ENCODE data around the gene NUP42.
"Not testable (repeated sequence)": the region's sequence is repeated elsewhere in the genome, so short reads cannot be mapped to it uniquely, and the experiment has no call there.

The NUP42 gene, protein sequence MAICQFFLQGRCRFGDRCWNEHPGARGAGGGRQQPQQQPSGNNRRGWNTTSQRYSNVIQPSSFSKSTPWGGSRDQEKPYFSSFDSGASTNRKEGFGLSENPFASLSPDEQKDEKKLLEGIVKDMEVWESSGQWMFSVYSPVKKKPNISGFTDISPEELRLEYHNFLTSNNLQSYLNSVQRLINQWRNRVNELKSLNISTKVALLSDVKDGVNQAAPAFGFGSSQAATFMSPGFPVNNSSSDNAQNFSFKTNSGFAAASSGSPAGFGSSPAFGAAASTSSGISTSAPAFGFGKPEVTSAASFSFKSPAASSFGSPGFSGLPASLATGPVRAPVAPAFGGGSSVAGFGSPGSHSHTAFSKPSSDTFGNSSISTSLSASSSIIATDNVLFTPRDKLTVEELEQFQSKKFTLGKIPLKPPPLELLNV

GRCh38 chr7:23181684-23182553 lies at the start of gene NUP42:
Gene NUP42, plus strand, starts transcription at chr7:23182048. Its CDS starts 38 bp downstream, at chr7:23182086.
- peak; percentile 97 for DNase-seq (ENCODE audit: insufficient read length, low spot score)

GRCh38 chr7:23133797-23134196 lies 48.1 kb upstream of the NUP42 start:
- FAIRE-seq (no peak), DNase-seq (ENCODE audit: insufficient read length, low spot score) (no peak)

More at GRCh38 chr7:23181684-23182553, at the start of gene NUP42:
- FAIRE-seq, result peak; percentile 95

GRCh38 chr7:23135755-23136154 lies 46.1 kb upstream of the NUP42 start:
- FAIRE-seq, result no peak
- DNase-seq (ENCODE audit: insufficient read length, low spot score), result no peak

GRCh38 chr7:23136216-23136615 lies 45.6 kb upstream of the NUP42 start:
- no peak for FAIRE-seq
- DNase-seq (ENCODE audit: insufficient read length, low spot score), result no peak

DNA sequence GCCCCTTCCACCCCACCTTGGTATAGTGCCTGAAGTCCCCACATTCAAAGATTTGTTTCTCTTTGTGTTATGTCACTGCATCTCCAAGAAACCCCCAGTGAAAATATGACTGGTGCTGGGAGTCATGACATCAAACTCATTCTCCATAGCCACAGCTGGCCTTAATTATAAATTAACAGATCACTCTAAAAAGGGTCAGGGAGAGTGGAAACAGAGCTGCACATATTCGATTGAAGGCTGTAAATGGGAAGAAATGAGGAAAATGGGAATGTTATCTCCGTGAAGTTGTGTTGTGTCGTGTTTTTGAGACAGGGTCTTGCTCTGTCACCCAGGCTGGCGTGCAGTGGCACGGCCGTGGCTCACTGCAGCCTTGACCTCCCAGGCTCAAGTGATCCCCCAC lies 24.2 kb upstream of the NUP42 start:
- no peak for FAIRE-seq

GRCh38 chr7:23158546-23158945 lies 23.3 kb upstream of the NUP42 start:
- no peak for DNase-seq (ENCODE audit: insufficient read length, low spot score)
- no peak for FAIRE-seq

More for the DNA sequence above, 24.2 kb upstream of the NUP42 start:
- DNase-seq (ENCODE audit: insufficient read length, low spot score), result no peak

DNA sequence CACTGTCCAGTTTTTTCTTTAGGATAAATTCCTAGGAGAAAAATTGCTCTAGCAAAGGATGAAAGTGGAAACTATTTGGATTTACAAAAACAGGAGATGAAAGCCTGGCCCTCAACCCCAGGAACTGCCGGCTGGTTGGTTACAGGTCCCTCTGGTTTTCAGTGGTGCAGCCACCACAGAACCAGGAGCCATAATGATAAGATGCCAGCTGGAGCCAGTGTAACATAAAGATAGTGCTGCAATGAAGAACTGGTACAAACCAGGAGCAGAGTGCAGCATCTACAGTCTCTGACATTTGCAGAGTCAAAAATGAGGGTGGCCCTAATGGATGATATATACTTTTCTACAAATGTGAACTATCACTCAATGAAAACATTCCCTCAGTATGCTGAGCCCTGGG lies 20.4 kb upstream of the NUP42 start:
- no peak for FAIRE-seq
- no peak for DNase-seq (ENCODE audit: insufficient read length, low spot score)

- FAIRE-seq (no peak), DNase-seq (ENCODE audit: insufficient read length, low spot score) (no peak)
Observed at GRCh38 chr7:23164846-23165245, 17.0 kb upstream of the NUP42 start.

DNA sequence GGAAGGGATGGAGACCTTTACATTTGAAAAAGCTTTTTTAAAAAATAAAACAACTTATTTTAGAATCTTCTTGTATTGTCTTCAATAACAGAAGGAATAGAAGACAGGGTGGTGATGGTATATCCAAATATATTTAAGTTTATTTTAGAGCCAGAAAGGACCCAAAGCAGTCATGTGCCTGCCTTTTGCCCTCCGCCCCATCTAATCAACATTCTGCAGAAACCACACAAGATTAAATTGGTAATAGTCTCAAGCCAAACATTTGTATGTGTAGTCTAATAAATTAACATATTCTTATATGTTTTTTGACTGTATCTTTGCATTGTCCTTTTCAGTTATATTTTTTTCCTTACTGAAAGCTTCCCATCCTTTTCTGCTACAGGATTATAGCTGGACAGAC lies 16.5 kb upstream of the NUP42 start:
- no peak for DNase-seq (ENCODE audit: insufficient read length, low spot score)
- no peak for FAIRE-seq

GRCh38 chr7:23167691-23168090 lies 14.2 kb upstream of the NUP42 start:
- DNase-seq (ENCODE audit: insufficient read length, low spot score) (no peak), FAIRE-seq (no peak)

DNA sequence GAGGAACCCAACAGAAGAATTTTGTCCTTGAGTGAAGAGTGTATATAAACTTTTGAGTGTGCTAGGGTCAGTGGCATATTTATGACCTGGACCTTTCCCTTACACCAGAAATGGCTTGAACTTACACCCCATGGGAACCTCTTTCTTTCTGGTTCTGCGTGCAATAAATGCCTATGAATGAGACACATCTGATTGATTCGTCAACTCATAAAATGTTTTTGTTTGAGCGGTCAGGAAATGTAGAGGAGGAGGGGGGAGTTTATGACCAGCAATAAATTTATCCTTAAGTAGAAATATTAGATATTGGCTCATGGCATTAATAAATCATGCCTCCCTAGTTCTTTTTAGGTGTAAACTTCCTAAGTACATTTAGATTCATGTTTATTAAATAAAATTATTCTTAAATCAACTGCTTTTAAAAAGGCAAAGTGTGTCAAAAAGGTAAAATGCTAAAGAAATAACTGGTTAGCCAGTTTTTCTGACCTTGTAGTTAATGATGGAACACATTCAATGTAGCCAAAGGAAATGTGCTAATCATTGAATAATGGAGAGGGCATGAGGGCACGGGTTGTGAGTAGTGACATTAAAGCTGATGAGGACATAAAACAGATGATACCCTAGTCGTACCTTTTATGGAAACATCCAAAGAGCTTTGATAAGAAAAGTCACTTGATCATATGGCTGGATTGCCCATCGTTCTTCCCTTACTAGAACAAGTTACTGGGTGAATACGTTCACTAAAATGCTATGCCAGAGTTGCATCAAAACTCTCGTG lies 13.6 kb upstream of the NUP42 start:
- DNase-seq (ENCODE audit: insufficient read length, low spot score), result no peak
- FAIRE-seq, result no peak

- DNase-seq (ENCODE audit: insufficient read length, low spot score) (no peak), FAIRE-seq (no peak)
Observed at GRCh38 chr7:23175938-23176337, 5.9 kb upstream of the NUP42 start.

GRCh38 chr7:23183279-23184012 lies 1.6 kb downstream of the NUP42 start:
- DNase-seq (ENCODE audit: insufficient read length, low spot score), result no peak
- FAIRE-seq, result no peak

DNA sequence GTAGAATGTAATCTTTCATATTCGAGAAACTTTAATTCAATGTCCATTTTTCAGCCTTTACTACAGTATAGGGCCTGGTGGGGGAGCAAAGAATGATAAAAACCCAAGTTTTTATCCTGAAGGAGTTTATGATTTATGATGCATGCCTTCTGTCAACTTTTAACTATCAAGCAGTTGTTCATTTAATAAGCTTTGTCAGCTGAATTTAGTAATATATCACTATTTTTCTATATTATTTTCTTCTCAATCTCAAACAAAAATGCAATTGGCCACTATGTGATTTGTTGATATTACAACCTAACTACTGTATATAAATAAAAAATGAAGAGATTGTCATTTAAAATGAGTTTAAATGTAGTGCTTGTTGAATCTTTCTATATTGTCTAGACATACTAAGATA lies 2.4 kb downstream of the NUP42 start:
- no peak for FAIRE-seq
- DNase-seq (ENCODE audit: insufficient read length, low spot score), result no peak

DNA sequence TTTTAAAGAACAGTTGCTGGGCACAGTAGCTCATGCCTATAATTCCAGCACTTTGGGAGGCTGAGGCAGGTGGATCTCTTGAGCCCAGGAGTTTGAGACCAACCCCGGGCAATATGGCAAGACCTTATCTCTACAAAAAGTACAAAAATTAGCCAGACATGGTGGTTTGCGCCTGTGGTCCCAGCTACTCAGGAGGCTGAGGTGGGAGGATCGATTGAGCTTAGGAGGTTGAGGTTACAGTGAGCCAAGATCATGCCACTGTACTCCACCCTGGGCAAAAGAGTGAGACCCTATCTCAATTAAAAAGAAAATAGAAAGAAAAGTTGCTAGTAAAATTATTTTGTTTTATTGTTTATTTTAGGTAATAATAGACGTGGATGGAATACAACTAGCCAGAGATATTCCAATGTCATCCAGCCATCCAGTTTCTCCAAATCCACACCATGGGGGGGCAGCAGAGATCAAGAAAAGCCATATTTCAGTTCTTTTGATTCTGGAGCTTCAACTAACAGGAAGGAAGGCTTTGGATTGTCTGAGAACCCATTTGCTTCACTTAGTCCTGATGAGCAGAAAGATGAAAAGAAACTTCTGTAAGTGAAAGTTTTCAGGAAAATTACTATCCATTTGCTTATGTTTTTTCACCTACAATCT lies 3.0 kb downstream of the NUP42 start:
- DNase-seq (ENCODE audit: insufficient read length, low spot score), result peak; percentile 49
- no peak for FAIRE-seq

- DNase-seq (ENCODE audit: insufficient read length, low spot score) (no peak), FAIRE-seq (no peak)
Observed at GRCh38 chr7:23185980-23186379, 4.1 kb downstream of the NUP42 start.

- FAIRE-seq, result no peak
- DNase-seq (ENCODE audit: insufficient read length, low spot score), result no peak
Observed at GRCh38 chr7:23191022-23191421, 9.2 kb downstream of the NUP42 start.

DNA sequence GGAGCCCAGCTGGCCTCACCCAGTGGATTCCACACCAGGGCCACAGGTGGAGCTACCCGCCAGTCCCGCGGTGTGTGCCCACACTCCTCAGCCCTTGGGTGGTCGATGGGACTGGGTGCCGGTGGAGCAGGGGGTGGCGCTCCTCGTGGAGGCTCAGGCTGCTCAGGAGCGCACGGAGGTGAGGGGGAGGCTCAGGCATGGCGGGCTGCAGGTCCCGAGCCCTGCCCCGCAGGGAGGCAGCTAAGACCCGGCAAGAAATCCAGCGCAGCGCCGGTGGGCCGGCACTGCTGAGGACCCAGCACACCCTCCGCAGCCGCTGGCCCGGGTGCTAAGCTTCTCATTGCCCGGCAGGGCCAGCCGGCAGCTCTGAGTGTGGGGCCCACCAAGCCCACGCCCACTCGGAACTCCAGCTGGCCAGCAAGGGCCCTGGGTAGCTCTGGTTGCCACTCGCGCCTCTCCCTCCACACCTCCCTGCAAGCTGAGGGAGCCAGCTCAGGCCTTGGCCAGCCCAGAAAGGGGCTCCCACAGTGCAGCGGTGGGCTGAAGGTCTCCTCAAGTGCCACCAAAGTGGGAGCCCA lies 11.9 kb downstream of the NUP42 start:
- DNase-seq (ENCODE audit: insufficient read length, low spot score); FAIRE-seq: not testable (repeated sequence)

- DNase-seq (ENCODE audit: insufficient read length, low spot score) (no peak), FAIRE-seq (no peak)
Observed at GRCh38 chr7:23196306-23196705, 14.5 kb downstream of the NUP42 start.
